NCI-H748 (cell line): ENCODE data around the gene NSMCE3.

Experiments used
- DNase-seq: peaks from one replicate; lab custom pipeline; 2025; ENCODE audit not compliant: unreplicated experiment; lab: John Stamatoyannopoulos, UW

Gene NSMCE3

DNA sequence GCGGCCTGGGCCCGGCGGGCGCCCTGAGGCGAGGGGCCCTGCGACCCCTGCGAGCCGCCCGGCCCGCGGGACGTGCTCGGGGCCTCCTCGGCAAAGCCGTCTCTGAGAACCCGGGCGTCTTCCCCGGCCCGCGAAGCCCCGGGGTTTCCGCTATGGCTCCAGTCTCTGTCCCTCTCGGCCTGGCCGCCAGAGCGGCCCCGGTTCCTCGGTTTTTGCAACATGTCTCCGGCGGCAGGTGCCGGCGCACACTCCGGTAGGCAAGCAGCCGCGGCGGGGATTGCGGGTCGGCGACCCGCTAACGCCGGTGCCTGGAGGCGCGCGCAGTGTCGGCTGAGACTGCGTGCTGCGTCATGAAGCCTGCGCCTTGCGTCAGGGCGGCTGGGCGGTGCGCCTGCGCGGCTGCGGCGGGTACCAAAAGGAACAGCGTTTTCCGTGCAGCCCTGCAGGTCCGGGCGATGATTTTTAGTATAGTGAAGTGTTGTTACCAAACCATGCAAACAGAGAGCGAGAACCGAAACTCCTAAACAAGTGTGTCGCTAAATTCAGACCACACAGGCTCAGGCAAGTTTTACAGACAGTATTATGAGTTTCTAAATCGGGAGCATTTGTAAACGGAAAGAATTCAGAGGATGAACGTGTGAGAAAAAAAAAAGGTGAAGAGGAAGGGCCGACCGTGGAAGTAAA is at the start of gene NSMCE3:
Gene NSMCE3, minus strand, starts transcription at position 338 of the 684 bp plus-strand sequence. Its CDS starts 117 bp downstream, at position 221.
- DNase-seq: peak; percentile 87

- no peak for DNase-seq
Observed at GRCh38 chr15:29316422-29316821, 46.8 kb upstream of the NSMCE3 start.

DNA sequence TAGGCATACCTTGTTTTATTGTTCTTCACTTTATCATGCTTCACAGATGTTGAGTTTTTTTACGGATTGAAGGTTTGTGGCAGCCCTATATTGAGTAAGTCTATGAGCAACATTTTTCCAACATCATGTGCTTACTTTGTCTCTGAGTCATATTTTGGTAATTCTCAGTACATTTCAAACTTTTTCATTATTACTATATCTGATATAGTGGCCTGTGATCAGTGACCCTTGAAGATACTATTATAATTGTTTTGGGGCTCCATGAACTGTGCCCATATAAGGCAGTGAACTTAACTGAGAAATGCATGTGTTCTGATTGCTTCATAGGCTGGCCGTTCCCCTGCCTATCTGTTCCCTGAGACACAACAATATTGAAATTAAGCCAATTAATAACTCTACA is 42.8 kb upstream of the NSMCE3 start:
- no peak for DNase-seq

DNA sequence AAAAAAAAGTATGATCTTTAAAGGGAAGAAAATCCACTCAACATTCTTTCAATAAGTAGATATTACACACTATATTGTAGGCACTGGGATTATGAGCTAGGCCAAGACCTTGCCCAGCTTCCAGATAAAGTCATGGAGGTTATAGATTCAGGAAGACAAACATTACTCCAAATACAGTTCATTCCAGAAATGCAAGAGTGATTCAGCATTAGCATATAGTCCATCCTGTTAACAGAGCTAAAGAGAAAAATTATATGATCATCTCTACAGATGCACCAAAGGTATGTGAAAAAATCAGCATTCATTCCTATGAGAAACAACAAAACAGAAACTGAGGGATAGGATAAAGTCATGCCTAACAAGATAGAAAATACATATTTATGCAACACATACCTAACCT is 42.1 kb upstream of the NSMCE3 start:
- DNase-seq: no peak

- no peak for DNase-seq
Observed at GRCh38 chr15:29309139-29309538, 39.5 kb upstream of the NSMCE3 start.

DNA sequence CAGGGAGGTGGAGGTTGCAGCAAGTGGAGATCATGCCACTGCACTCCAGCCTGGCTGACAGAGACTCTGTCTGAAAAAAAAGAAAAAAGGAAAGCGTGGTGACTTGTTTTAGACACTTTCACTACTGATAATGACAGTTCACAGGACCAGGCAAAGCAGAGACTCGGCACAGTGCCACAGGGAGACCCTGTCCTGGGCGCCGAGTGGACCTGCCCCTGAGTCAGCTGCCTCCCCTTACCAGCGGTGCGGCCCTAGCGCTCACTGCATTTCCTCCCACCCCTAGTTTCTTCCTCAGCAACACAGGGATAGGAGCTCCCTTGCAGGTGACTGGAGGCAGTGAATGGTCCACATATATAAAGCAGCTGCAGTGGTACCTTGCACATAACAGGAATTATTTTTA is 38.7 kb upstream of the NSMCE3 start:
- DNase-seq: no peak

DNA sequence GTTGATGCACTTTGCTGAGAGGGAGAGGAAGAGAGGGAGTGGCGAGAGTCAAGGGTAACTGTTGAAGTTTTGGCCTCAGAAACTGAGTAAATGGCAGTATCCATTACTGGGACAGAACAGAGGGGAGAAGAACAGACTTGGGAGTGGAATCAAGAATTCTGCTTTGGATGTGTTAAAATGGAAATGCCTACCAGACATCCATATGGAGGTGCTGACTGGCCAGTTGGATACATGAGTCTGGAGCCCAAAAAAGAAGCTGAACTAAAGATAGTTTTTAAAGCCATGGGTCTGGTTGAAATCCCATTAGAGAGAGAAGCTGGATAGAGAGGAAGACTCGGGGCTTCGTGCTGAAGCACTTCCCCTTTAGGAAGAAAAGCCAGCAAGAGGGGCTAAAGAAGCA is 35.9 kb upstream of the NSMCE3 start:
- no peak for DNase-seq

DNA sequence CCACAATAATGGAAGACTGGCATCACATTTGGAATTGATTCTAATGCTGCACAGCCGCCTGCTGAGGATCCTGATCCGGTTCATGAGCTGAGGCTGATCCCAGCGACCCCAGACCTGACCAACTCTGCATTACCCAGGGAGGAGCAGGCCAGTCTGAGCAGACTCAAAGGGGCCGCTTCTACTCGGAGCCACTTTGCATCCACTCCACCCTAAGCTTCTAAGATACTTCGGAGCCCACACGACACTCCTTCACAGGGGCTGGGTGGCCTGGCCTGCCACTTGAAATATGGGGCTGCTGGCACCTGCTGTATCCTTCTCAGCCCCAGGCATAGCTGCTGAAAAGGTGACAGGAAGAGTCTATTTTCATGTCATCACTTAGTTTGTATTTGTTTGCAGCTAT is 33.2 kb upstream of the NSMCE3 start:
- DNase-seq: no peak

DNA sequence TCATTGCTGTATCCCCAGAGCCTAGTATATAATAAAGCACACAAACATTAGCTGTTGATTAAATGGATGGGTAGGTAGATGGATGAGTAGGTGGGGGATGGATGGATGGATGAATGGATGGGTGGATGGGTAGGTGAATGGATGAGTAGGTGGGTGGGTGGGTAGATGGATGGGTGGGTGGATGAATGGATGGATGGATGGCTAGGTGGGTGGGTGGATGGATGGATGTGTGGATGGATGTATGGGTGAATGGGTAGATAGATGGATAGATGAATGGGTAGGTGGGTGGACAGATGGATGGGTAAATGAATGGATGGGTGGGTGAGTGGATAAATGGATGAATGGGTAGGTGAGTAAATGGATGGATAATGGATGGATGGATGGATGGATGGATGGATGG is 30.2 kb upstream of the NSMCE3 start:
- DNase-seq: no peak

GRCh38 chr15:29299331-29299730 is 29.7 kb upstream of the NSMCE3 start:
- DNase-seq: no peak

- no peak for DNase-seq
Observed at GRCh38 chr15:29294732-29295325, 25.2 kb upstream of the NSMCE3 start.

DNA sequence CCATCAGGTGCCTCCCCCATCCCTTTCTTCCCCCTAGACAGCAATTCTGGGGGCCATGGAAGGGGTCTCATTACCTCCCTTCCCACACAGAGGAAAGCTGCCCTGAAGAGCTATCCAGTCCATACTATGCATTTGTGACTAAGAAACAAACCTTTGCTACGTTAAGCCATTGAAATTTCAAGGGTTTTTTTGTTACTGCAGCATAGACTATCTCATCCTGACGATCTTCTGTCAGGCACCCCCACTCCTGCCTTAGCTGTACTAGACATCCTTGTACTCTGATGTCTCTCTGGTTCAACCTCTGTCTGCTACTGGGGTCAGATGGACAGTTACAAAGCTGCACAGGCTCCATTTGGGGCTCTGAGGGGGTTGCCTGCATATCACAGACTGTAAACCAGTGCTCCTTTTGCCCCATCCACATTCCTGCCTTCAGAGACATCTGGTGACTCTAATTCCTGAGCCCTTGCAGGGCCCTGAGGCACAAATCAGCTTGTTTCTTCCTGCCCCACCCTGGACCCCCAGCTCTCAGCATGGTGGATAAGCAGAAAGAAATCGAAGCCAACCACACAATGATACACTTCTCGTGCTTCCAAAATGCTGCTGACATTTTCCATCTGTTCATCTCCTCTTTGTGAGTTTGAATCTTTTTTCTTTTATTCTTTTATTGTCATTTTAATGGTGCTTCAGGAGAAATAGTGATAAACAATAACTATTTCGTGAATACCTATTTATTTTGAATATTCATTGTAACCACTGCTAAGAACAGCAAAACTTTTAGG is 21.6 kb upstream of the NSMCE3 start:
- DNase-seq: no peak

DNA sequence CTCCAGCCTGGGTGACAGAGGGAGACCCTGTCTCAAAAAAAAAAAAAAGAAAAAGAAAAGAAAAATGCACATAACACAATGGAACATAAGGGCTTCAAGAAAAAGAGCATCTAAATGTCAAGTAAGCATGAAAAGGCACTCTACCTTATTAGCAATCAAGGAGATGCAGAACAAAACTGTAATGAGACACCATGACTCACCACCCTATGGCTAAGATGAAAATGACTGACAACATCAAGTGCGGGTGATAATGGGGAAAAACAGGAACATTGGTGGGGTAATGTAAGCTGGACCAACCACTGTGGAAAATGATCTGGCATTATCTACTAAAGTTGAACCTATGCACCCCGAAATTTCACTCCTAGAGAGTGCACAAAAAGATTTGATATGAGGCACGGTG is 19.6 kb upstream of the NSMCE3 start:
- DNase-seq: no peak

- DNase-seq: no peak
Observed at GRCh38 chr15:29285386-29285785, 15.8 kb upstream of the NSMCE3 start.

DNA sequence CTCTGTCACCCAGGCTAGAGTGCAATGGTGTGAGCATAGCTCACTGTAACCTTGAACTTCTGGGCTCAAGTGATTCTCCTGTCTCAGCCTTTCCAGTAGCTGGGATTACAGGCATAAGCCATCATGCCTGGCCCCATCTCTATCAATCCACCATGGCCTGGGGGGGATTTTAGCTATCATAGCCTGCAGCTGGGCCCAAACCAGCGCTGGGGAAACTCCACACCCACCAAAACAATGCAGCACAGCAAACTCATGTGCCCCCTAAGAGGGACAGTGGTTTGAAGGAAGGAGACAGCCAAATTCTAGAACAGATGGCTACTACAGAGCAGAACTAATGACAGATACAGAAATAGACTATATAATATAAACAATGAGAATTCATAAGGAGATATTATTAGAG is 13.8 kb upstream of the NSMCE3 start:
- DNase-seq: no peak

GRCh38 chr15:29280514-29280913 is 10.9 kb upstream of the NSMCE3 start:
- DNase-seq: no peak

DNA sequence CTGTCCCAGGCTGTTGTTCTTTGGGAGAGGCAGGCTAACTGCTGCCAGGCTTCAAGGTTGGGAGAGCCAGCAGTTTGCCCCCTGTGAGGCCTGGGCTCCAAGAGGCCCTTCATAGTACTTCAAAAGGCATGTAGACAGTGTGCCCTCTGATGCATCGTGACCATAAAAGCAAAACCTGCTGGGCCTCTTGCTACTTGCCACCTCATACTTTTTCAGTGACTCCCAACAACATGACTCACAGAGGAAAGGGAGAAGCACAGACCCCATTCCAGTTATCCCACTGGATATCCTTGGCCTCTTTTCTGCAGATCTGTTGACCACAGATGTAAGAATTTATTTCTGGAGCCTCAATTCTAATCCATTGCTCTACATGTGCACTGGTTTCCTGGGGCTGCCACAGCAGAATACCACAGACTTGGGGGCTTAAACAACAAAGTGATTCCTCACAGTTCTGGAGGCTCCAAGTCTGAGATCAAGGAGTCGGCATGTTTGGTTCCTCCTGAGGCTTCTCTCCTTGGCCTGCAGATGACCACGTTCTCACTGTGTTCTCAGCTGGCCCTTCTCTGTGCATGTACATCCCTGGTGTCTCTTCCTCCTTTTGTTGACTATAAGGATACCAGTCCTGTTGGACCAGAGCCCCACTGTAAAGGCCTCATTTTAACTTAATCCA is 8.9 kb upstream of the NSMCE3 start:
- no peak for DNase-seq

GRCh38 chr15:29276366-29276765 is 6.7 kb upstream of the NSMCE3 start:
- DNase-seq: no peak

DNA sequence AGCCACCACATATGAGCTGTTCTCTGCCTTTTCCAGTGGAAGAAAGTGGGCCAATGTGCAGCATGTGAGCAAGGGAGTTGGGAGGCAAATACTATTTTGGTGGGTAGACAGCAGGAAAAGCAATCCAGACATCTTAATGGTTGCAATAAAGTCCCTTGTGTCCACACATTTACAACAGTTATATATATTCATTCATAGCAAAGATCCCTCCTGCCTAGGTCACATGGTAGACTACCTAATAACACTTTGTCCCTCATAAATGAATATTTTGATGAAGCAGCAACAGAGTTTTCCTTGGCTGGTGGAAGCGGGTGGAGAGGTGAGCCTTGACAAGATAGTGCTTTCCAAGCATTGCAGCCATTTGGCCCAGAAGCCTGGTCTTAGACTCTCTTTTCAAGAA is 6.2 kb upstream of the NSMCE3 start:
- no peak for DNase-seq

GRCh38 chr15:29274946-29275345 is 5.3 kb upstream of the NSMCE3 start:
- DNase-seq: no peak

DNA sequence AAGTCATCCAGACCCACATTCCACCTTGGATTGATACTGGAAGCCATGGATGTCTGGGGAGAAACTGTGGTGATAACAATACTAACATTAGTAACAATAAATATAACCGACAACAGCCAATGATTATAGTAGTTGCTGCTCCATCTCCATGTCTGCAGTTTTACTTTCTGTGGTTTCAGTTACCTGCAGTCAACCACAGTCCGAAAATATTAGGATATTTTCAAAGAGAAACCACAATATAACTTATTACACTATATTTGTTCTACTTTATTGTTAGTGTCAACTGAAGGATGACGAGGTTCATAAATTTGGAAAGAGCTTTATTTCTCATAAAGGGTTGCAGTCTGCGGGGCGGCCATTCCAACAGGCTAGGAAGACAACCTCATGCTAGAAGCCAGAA is 2.6 kb upstream of the NSMCE3 start:
- no peak for DNase-seq

GRCh38 chr15:29270976-29271375 is 1.4 kb upstream of the NSMCE3 start:
- DNase-seq: no peak
